HG03520 (cell line): Measurements from ENCODE around the gene SCNN1G.
A peak's percentile ranks its signal among the peaks of the same experiment; 100 is the strongest.

Experiments used
- ATAC-seq: cut with Tn5 transposase; IDR thresholded peaks from one replicate; pipeline ENCODE4 v1.9.1; 2021; ENCODE audit warnings: mild to moderate bottlenecking, moderate library complexity; ENCODE audit not compliant: unreplicated experiment

The SCNN1G gene

GRCh38 chr16:23149993-23150364 is 32.6 kb upstream of the SCNN1G start:
- no peak for ATAC-seq

GRCh38 chr16:23152386-23153178 is 30.0 kb upstream of the SCNN1G start:
- no peak for ATAC-seq

DNA sequence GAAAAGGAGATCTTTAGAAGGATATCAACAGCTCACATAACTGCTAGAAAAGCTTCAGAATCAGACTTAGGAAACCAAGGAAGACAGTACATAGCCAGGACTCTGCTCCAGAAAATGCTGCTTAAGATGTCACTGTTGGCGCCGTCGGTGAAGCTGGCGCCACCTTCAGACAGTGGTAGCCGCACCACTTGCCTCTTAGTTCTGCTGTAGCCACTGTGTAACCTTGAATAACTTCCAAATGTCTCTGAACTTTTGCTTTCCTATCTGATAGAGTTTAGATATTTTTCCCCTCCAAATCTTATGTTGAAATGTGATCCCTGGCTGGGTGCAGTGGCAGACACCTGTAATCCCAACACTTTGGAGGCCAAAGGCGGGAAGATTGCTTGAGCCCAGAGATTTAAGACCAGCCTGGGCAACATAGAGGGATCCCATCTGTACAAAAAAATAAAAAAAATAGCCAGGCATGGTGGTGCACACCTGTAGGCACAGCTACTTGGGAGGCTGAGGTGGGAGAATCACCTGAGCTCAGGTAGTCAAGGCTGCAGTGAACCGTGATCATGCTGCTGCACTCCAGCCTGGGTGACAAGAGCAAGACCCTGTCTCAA is 27.0 kb upstream of the SCNN1G start:
- ATAC-seq, result no peak

GRCh38 chr16:23156110-23156509 is 26.4 kb upstream of the SCNN1G start:
- ATAC-seq, result no peak

GRCh38 chr16:23156946-23157460 is 25.5 kb upstream of the SCNN1G start:
- no peak for ATAC-seq

DNA sequence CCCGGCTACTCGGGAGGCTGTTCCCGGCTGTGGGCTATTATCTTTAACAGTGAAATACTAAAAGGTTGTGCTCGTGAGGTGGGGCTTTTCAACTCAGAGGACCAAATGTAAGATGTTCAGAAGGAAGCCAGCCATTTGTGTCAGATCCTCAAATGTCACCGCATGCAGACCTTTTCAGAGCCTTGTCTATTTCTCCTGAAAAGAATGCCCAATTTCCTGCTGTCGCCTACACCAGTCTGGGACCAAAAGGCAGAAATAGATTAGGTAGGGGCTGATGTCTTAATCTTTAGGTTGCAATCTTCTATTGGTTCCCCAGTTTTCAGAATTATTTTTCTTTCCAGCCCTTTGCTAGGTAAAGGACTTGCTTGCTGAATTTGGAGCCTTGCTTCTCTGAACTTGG is 24.4 kb upstream of the SCNN1G start:
- no peak for ATAC-seq

- no peak for ATAC-seq
Measured at GRCh38 chr16:23160082-23160481, 22.5 kb upstream of the SCNN1G start.

- no peak for ATAC-seq
Measured at GRCh38 chr16:23160574-23160973, 22.0 kb upstream of the SCNN1G start.

DNA sequence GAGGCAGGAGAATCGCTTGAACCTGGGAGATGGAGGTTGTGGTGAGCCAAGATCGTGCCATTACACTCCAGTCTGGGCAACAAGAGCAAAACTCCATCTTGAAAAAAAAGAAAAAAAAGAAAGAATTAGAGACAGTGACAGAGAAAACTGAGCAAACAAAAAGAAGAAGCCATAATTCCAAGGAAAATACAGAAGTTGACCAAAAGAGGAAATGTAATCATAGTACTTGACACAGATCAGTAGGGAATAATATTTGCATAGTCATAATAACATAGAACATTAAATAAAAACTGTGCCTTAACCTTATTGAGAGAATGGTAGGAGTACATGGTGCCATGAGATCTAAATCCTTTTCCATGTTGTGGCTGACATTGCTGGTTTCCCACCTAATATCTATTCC is 18.6 kb upstream of the SCNN1G start:
- no peak for ATAC-seq

GRCh38 chr16:23164736-23165135 is 17.8 kb upstream of the SCNN1G start:
- ATAC-seq, result no peak

GRCh38 chr16:23172583-23172982 is 10.0 kb upstream of the SCNN1G start:
- ATAC-seq, result no peak

DNA sequence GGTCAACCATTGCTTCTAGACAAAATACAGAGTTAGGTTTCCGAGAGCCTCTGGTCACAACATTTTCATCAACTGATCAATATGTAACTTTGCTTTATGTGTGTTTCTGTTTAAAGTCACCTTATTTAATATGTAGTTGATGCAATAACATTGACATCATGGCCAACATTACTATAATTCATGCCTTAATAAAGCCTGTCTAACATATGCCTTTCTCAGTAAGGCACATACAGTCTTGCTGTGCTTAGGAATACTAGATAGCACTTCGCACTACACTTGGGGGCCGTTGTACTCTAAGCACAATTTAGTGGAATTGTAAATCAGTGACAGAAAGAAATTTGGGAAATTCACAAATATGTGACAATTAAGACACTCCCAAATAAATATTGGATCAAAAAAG is 9.6 kb upstream of the SCNN1G start:
- ATAC-seq, result no peak

DNA sequence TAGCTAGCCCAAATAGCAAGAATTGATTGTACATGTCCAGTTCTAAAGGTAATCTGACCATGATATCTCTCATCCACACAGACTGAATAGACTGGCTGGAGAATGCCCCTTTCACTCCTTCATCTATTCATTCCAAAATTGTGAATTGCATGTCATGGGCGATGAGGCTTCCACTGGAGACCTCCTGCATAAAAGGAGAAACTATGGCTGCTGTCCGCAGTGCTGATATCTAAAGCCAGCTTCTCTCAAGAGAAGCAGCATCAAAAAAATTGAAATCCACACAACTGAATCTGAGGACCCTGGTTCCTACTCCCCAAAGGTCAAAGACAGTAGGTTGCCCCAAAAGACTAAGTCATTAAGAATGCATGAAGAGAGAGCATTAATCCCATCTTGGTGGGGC is 7.9 kb upstream of the SCNN1G start:
- ATAC-seq, result no peak

DNA sequence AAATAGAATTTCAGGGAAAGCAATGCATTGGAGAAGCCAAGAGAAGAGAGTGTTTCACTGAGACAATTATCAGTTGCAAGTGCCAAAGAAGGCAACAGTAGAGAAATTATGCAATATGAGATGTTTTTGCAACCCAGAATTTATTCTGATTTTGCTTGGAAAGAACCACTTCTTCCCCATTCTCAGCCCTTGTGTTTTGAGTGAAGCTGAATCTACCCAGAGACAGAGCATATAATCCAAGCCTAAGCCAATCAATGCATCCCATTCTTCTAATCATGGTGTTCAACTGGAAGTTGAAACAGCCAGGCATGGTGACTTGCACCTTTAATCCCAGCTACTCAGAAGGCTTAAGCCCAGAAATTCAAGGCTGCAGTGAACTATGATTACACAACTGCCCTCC is 6.9 kb upstream of the SCNN1G start:
- no peak for ATAC-seq

- ATAC-seq, result no peak
Measured at GRCh38 chr16:23181506-23181905, 1.0 kb upstream of the SCNN1G start.

- ATAC-seq, result peak; percentile 82
Measured at GRCh38 chr16:23182206-23182678, 303 bp upstream of the SCNN1G start.

GRCh38 chr16:23183543-23183862 is 958 bp downstream of the SCNN1G start:
- ATAC-seq, result no peak

GRCh38 chr16:23185656-23186055 is 3.1 kb downstream of the SCNN1G start:
- no peak for ATAC-seq

- ATAC-seq, result no peak
Measured at GRCh38 chr16:23186171-23186570, 3.6 kb downstream of the SCNN1G start.

GRCh38 chr16:23187341-23187740 is 4.8 kb downstream of the SCNN1G start:
- ATAC-seq, result no peak

DNA sequence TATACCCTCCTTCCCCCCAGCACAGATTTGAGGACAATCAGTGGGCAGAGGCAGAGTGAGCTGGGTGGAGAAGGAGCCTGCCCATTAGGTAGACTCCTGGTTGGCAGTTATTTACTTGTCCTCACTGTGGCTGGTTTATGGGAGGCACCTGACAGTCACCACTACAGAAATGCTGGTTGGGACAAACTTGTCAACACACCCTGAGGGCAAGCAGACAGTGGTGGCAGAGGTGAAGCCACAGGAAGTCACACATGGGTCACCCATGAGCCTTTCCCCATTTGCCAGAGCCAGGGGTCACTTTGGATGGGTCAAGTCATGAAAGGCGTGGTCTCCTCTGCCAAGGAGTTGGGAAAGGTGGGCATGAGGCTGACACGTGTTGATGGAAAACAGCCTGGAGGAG is 6.4 kb downstream of the SCNN1G start:
- no peak for ATAC-seq

DNA sequence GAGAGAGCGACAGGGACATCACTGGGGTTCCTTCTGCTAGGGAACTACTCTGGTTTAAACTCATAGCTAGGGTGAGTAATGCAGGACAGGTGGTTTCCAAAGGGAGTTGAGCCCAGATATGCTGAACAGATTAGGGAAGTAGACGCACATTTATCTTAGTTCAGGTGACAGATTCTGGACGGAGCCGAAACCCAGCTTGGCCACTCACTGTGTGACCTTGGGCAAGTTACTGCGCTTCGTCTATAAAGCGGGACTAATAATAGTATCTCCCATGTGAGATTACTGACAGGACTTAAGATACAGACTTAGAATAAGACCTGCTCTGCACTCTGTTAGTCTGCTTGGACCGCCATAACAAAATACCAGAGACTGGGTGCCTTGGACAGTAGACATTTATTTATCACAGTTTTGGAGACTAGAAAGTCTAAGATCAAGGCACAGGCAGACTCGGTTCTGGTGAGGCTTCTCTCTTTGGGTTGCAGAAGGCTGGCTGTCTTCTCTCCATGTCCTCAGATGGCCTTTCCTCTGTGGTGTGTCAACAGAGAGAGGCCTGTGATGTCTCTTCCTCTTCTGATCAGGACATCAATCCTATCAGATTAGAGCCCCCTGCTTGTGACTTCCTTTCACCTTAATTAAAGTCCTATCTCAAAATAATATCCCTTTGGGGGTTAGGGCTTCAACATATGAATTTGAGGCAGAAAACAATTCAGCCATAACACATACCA is 12.1 kb downstream of the SCNN1G start:
- ATAC-seq, result no peak
